ENCODE data around the gene DSN1.

The DSN1 gene

GRCh38 chr20:36752582-36752981, 21.0 kb downstream of the DSN1 start:
- no peak for DNase-seq

GRCh38 chr20:36745927-36746659, 27.5 kb downstream of the DSN1 start, which contains the start of gene NDRG3:
Gene NDRG3, minus strand, starts transcription at chr20:36746090. Its CDS starts 24,355 bp downstream, at chr20:36721735.
- peak; percentile 96 for DNase-seq

- DNase-seq = peak; percentile 49
Observed at GRCh38 chr20:36745234-36745926, 28.2 kb downstream of the DSN1 start.

- DNase-seq = no peak
Observed at GRCh38 chr20:36744764-36745191, 28.8 kb downstream of the DSN1 start.

GRCh38 chr20:36744243-36744642, 29.3 kb downstream of the DSN1 start:
- no peak for DNase-seq

- DNase-seq = no peak
Observed at GRCh38 chr20:36742558-36742957, 31.0 kb downstream of the DSN1 start.

GRCh38 chr20:36741072-36741471, 32.5 kb downstream of the DSN1 start:
- DNase-seq = no peak

- no peak for DNase-seq
Observed at GRCh38 chr20:36737183-36737499, 36.4 kb downstream of the DSN1 start.

- no peak for DNase-seq
Observed at GRCh38 chr20:36736451-36737182, 36.9 kb downstream of the DSN1 start.

GRCh38 chr20:36732456-36732855, 41.1 kb downstream of the DSN1 start:
- no peak for DNase-seq

GRCh38 chr20:36728986-36729385, 44.6 kb downstream of the DSN1 start:
- DNase-seq = no peak

GRCh38 chr20:36726168-36726567, 47.4 kb downstream of the DSN1 start:
- DNase-seq = no peak

- DNase-seq = no peak
Observed at GRCh38 chr20:36720510-36720909, 53.1 kb downstream of the DSN1 start.

- no peak for DNase-seq
Observed at GRCh38 chr20:36717657-36718056, 55.9 kb downstream of the DSN1 start.

GRCh38 chr20:36717021-36717420, 56.5 kb downstream of the DSN1 start:
- no peak for DNase-seq

GRCh38 chr20:36712775-36713174, 60.8 kb downstream of the DSN1 start:
- no peak for DNase-seq

GRCh38 chr20:36709126-36709525, 64.4 kb downstream of the DSN1 start:
- DNase-seq = no peak

- DNase-seq = no peak
Observed at GRCh38 chr20:36703530-36703929, 70.0 kb downstream of the DSN1 start.

Data from NCI-H2171 (cell line).